GM10266 (cell line): ENCODE measurements around the gene GOSR1.
A peak's percentile ranks its signal among the peaks of the same experiment; 100 is the strongest.
"Not testable (repeated sequence)": the region's sequence is repeated elsewhere in the genome, so short reads cannot be mapped to it uniquely, and the experiment has no call there.

ENCODE experiments used
- DNase-seq: peaks from one replicate; pipeline ENCODE4 v3.0.0; 2012; ENCODE audit errors: extremely low spot score
- TF ChIP-seq, protein P1 (sequence below): IDR thresholded peaks from 2 replicates; pipeline ENCODE4 v1.5.1; 2012; ENCODE audit warnings: mild to moderate bottlenecking, low read depth; ENCODE audit not compliant: control insufficient read depth, insufficient read depth; ENCODE audit errors: missing control alignments

Gene GOSR1

DNA sequence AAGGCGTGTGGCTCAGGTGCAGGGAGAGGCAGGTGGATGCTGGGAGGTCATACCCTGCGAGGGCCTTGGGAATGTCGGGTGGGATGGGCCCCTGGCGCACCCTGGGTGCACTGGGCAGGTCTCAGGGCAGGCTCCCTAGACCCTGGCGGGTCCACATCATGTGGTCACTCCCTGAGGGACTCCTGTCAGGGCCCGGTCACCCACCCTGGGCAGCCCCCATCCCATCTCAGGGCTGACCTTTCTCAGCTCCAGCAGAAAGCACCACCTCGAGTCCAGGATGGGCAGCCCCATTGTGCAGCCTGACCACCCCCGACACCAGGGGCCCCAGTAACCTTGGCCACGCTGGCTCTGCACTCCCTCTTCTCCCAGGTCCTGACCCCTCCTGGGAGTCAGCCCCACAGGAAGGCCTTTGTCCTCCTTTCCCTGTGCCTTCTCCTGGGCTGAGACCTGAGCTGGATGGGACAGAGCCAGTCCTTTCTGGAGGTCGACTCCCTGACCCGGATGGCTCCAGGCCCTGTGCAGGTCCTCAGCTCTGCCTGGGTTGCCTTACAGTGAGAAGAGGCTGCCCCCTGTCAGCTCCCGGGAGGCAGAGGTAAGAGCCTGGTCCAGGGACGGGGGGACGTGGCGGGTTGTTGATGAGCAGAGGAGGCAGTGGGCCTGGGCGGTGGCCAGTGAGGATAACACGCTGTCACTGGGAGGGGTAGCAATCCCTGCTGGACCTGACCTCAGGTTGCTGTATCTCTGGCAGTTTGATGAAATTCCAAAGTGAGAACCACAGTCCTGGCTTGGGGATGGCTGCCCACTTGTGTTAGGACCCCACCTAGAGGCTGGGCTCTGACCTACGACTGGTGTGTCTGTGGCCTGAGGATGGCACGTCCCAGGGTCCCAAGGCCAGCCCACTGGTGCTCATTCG lies 77.9 kb downstream of the GOSR1 start:
- no peak for DNase-seq
- TF ChIP-seq, protein P1, sequence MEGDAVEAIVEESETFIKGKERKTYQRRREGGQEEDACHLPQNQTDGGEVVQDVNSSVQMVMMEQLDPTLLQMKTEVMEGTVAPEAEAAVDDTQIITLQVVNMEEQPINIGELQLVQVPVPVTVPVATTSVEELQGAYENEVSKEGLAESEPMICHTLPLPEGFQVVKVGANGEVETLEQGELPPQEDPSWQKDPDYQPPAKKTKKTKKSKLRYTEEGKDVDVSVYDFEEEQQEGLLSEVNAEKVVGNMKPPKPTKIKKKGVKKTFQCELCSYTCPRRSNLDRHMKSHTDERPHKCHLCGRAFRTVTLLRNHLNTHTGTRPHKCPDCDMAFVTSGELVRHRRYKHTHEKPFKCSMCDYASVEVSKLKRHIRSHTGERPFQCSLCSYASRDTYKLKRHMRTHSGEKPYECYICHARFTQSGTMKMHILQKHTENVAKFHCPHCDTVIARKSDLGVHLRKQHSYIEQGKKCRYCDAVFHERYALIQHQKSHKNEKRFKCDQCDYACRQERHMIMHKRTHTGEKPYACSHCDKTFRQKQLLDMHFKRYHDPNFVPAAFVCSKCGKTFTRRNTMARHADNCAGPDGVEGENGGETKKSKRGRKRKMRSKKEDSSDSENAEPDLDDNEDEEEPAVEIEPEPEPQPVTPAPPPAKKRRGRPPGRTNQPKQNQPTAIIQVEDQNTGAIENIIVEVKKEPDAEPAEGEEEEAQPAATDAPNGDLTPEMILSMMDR = peak; percentile 29

- DNase-seq = no peak
- TF ChIP-seq, protein P1 = no peak
Measured at GRCh38 chr17:30555942-30556341, 78.7 kb downstream of the GOSR1 start.

DNA sequence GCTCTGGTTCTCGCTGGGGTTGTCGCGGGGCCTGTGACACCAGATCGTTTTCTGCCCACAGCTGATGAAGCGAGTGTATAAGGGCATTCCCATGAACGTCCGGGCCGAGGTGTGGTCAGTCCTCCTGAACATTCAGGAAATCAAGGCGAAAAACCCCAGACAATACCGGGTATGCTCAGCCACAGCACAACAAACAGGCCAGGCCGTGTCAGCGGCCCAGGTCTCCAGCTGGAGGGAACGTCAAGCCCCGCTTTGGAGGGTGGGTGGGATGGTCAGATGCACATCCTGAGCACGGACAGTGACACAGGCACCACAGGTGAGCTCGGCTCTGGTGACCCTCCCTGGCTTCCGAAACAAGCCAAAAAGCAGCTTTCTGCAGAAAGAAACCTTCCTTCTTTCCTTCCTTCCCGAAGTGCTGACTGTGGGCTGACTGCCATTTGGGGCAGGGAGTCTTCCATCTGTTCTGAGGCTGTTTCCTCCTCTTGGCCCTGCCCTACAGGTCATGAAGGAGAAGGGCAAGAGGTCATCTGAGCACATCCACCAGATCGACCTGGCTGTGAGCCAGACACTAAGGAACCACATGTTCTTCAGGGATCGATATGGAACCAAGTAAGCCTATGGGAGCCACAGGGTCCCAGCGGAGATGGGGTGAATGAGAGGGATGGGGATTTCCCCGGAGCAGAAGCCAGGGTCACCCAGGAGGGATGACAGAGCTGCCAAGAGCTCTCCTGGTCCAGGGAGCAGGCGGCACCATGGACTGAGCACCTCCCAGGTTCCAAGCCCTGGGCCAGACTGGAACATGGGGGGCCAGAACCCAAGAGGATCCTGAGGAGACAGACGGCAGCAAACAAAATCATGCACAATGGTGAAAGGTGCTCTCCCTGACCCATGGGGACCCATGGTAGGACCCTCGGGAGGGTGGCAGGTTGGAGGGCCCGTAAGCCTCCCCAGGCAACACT lies 79.4 kb downstream of the GOSR1 start:
- TF ChIP-seq, protein P1 = no peak
- DNase-seq = no peak

GRCh38 chr17:30557916-30558685 lies 80.9 kb downstream of the GOSR1 start:
- TF ChIP-seq, protein P1 = no peak

DNA sequence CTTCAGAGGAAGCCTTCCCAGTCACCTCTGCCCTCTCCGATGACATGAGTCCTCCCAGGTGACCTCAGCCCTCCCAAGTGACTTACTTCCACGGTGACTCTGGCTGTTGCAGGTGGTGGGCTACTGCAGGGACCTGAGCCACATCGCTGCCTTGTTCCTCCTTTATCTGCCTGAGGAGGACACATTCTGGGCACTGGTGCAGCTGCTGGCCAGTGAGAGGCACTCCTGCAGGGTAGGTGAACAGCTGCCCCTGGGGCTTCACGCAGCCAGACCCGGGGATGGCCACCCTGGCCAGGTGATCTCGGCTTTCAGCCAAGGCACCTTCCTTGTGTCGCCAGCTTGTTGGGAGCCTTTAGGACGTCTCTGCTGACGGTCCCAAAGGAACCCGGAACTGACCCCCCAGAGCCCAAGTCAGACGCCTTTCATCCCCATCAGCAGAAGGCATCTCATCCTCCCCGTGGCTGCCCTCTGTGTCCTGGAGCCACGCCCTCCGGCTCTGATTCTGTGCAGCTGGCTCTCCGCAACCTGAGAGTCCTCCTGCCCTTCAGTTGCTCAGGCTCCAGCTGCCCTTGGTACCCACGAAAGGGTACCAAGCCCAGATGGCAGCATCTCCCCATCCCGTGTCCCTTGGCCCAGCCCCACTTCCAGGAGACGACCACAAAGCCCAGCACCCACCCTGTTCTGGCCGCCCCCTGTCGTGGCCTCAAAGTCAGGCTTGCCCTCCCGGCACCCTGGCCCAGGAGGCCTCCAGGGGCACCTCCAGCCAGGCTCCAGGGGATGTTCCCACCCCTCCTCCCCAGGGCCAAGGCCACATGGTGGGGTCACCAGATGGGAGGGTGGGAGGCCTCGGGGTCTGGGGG lies 81.7 kb downstream of the GOSR1 start:
- TF ChIP-seq, protein P1 = no peak
- DNase-seq = no peak

More at GRCh38 chr17:30557916-30558685, 80.9 kb downstream of the GOSR1 start:
- DNase-seq = no peak

GRCh38 chr17:30559656-30560055 lies 82.4 kb downstream of the GOSR1 start:
- TF ChIP-seq, protein P1 = no peak
- no peak for DNase-seq

- not testable (repeated sequence) for DNase-seq
Measured at GRCh38 chr17:30560117-30561026, 83.2 kb downstream of the GOSR1 start.

- DNase-seq = not testable (repeated sequence)
Measured at GRCh38 chr17:30561766-30562165, 84.6 kb downstream of the GOSR1 start.

GRCh38 chr17:30563131-30563904 lies 86.1 kb downstream of the GOSR1 start:
- not testable (repeated sequence) for DNase-seq
